ENCODE measurements around the gene DNAAF9.

- TF ChIP-seq CTCF (conservative IDR thresholded peaks at IDR 0.05; ENCODE audit: low read length) (no peak), EZH2phosphoT487 (IDR thresholded peaks at IDR 0.05; ENCODE audit: borderline replicate concordance, low read depth, low read length) (no peak)
Observed at GRCh38 chr20:3452690-3453089, 45.2 kb upstream of the DNAAF9 start.
